GM23248 (cell line): Measurements from ENCODE around the gene SPC25.
"Not testable (repeated sequence)": the region's sequence is repeated elsewhere in the genome, so short reads cannot be mapped to it uniquely, and the experiment has no call there.

Experiments
- EZH2 ChIP-seq: fragments of 200-600 bp; sonication (generic); IDR thresholded peaks from 2 replicates; pipeline ENCODE4 v1.6.1; 2018; ENCODE audit warnings: antibody characterized with exemption, mild to moderate bottlenecking; ENCODE audit not compliant: insufficient read depth, poor library complexity, severe bottlenecking
- EZH2phosphoT487 ChIP-seq: fragments of 200-600 bp; sonication (generic); IDR thresholded peaks from 2 replicates; pipeline ENCODE4 v1.6.1; 2018; ENCODE audit warnings: antibody characterized with exemption, moderate library complexity, mild to moderate bottlenecking, low read depth; ENCODE audit not compliant: insufficient read depth

DNA sequence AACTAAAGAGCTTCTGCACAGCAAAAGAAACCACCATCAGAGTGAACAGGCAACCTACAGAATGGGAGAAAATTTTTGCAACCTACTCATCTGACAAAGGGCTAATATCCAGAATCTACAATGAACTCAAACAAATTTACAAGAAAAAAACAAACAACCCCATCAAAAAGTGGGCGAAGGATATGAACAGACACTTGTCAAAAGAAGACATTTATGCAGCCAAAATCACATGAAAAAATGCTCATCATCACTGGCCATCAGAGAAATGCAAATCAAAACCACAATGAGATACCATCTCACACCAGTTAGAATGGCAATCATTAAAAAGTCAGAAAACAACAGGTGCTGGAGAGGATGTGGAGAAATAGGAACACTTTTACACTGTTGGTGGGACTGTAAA, 19.9 kb downstream of the SPC25 start:
- TF ChIP-seq EZH2, EZH2phosphoT487: not testable (repeated sequence)
